WTC11 (cell line): ENCODE data around the gene GGT6. TPM values are rescaled to one million over a fixed set of nuclear protein-coding genes. Genes with fewer than 3 reads are reported as not detected.

Source experiments
- ATAC-seq: fragments of 200-7000 bp; cut with Tn5 transposase; 2 replicates; pipeline ENCODE4 v1.10.0; 2021; ENCODE audit warnings: mild to moderate bottlenecking, moderate library complexity
- CTCF ChIA-PET: fragments of 300-600 bp; sonication (Branson Sonifier 250); formaldehyde crosslinking; loops from one replicate; lab custom pipeline; 2021; ENCODE audit warnings: antibody characterized with exemption; lab: Charles Lee
- POLR2A ChIA-PET: fragments of 350-600 bp; sonication (Branson Sonifier 250); formaldehyde crosslinking; loops from one replicate; lab custom pipeline; 2021; ENCODE audit warnings: antibody characterized with exemption; lab: Charles Lee
- DNase-seq: peaks from one replicate; pipeline ENCODE4 v3.0.0; 2021; ENCODE audit warnings: low spot score
- H3K27ac Mint-ChIP-seq: 2 replicates; pipeline ENCODE4 v1.8.0; 2021; ENCODE audit warnings: mixed read lengths
- H3K27me3 Mint-ChIP-seq: 2 replicates; pipeline ENCODE4 v1.8.0; 2021; ENCODE audit warnings: low read depth, mild to moderate bottlenecking, moderate library complexity, mixed read lengths
- H3K36me3 Mint-ChIP-seq: 2 replicates; pipeline ENCODE4 v1.8.0; 2021; ENCODE audit warnings: mixed read lengths
- H3K4me1 Mint-ChIP-seq: 2 replicates; pipeline ENCODE4 v1.8.0; 2022; ENCODE audit warnings: mixed read lengths
- H3K4me3 Mint-ChIP-seq: 2 replicates; pipeline ENCODE4 v1.8.0; 2021; ENCODE audit warnings: mild to moderate bottlenecking, moderate library complexity, mixed read lengths
- H3K9me3 Mint-ChIP-seq: 2 replicates; pipeline ENCODE4 v1.8.0; 2021; ENCODE audit warnings: mixed read lengths
- AR ChIP-seq: fragments of 250-450 bp; sonication (Bioruptor Pico); IDR thresholded peaks from 2 replicates; pipeline ENCODE4 v1.9.0; 2021; ENCODE audit warnings: mild to moderate bottlenecking
- ATF1 ChIP-seq: sonication (generic); formaldehyde crosslinking; IDR thresholded peaks from 2 replicates; pipeline ENCODE4 v1.8.1; 2023; ENCODE audit warnings: mild to moderate bottlenecking, moderate library complexity, missing genetic modification reagents
- CBFB ChIP-seq: sonication (generic); formaldehyde crosslinking; IDR thresholded peaks from 2 replicates; pipeline ENCODE4 v1.8.1; 2022; ENCODE audit warnings: mild to moderate bottlenecking, low read depth, missing genetic modification reagents
- E2F4 ChIP-seq: sonication (generic); formaldehyde crosslinking; IDR thresholded peaks from 2 replicates; pipeline ENCODE4 v1.8.1; 2022; ENCODE audit warnings: low read depth, mild to moderate bottlenecking, moderate library complexity, missing genetic modification reagents, borderline replicate concordance
- FOXJ3 ChIP-seq: sonication (generic); formaldehyde crosslinking; IDR thresholded peaks from 2 replicates; pipeline ENCODE4 v1.9.0; 2021; ENCODE audit warnings: missing genetic modification reagents, mild to moderate bottlenecking, borderline replicate concordance
- NR1H2 ChIP-seq: sonication (generic); formaldehyde crosslinking; IDR thresholded peaks from 2 replicates; pipeline ENCODE4 v1.9.0; 2021; ENCODE audit warnings: mild to moderate bottlenecking, moderate library complexity, missing genetic modification reagents
- NR3C1 ChIP-seq: sonication (generic); formaldehyde crosslinking; conservative IDR thresholded peaks from 2 replicates; pipeline ENCODE4 v1.8.1; 2023; ENCODE audit warnings: low read depth, mild to moderate bottlenecking, missing genetic modification reagents
- OVOL2 ChIP-seq: fragments of 250-450 bp; sonication (Bioruptor Pico); IDR thresholded peaks from 2 replicates; pipeline ENCODE4 v1.9.0; 2021; ENCODE audit warnings: mild to moderate bottlenecking, borderline replicate concordance
- RELA ChIP-seq: sonication (generic); formaldehyde crosslinking; IDR thresholded peaks from 2 replicates; pipeline ENCODE4 v1.8.1; 2022; ENCODE audit warnings: missing genetic modification reagents, mild to moderate bottlenecking, borderline replicate concordance
- SMAD3 ChIP-seq: sonication (generic); formaldehyde crosslinking; IDR thresholded peaks from 2 replicates; pipeline ENCODE4 v1.8.0; 2022; ENCODE audit warnings: missing genetic modification reagents, mild to moderate bottlenecking, borderline replicate concordance
- USF2 ChIP-seq: sonication (generic); formaldehyde crosslinking; IDR thresholded peaks from 2 replicates; pipeline ENCODE4 v1.8.1; 2023; ENCODE audit warnings: mild to moderate bottlenecking, missing genetic modification reagents, moderate library complexity
- ZBTB21 ChIP-seq: sonication (generic); formaldehyde crosslinking; IDR thresholded peaks from 2 replicates; pipeline ENCODE4 v1.8.1; 2023; ENCODE audit warnings: mild to moderate bottlenecking, missing genetic modification reagents, borderline replicate concordance
- ZNF138 ChIP-seq: sonication (generic); formaldehyde crosslinking; conservative IDR thresholded peaks from 2 replicates; pipeline ENCODE4 v1.8.1; 2022; ENCODE audit warnings: mild to moderate bottlenecking, moderate library complexity, missing genetic modification reagents
- ZNF219 ChIP-seq: sonication (generic); formaldehyde crosslinking; IDR thresholded peaks from 2 replicates; pipeline ENCODE4 v1.8.0; 2023; ENCODE audit warnings: missing genetic modification reagents, mild to moderate bottlenecking, borderline replicate concordance
- ZNF263 ChIP-seq: sonication (generic); formaldehyde crosslinking; IDR thresholded peaks from 2 replicates; pipeline ENCODE4 v1.8.1; 2022; ENCODE audit warnings: low read depth, mild to moderate bottlenecking, moderate library complexity, missing genetic modification reagents
- ZNF416 ChIP-seq: fragments of 250-450 bp; sonication (Bioruptor Pico); IDR thresholded peaks from 2 replicates; pipeline ENCODE4 v1.9.0; 2021; ENCODE audit warnings: mild to moderate bottlenecking, inconsistent platforms
- total RNA-seq: library from RNA; stranded (reverse); gene quantifications from 3 replicates; pipeline ENCODE4 v1.2.3, GENCODE V29; 2021
- TF ChIP-seq, protein P1 (sequence below): sonication (generic); formaldehyde crosslinking; IDR thresholded peaks from 2 replicates; pipeline ENCODE4 v1.8.0; 2022; ENCODE audit warnings: missing genetic modification reagents
- TF ChIP-seq, protein P2 (sequence below): sonication (generic); formaldehyde crosslinking; conservative IDR thresholded peaks from 2 replicates; pipeline ENCODE4 v1.8.1; 2023; ENCODE audit warnings: mild to moderate bottlenecking, low read depth, missing genetic modification reagents, moderate library complexity
- TF ChIP-seq, protein P3 (sequence below): sonication (generic); formaldehyde crosslinking; IDR thresholded peaks from 2 replicates; pipeline ENCODE4 v1.8.0; 2022; ENCODE audit warnings: mild to moderate bottlenecking, missing genetic modification reagents
- TF ChIP-seq, protein P4 (sequence below): sonication (generic); formaldehyde crosslinking; IDR thresholded peaks from 2 replicates; pipeline ENCODE4 v1.8.0; 2023; ENCODE audit warnings: missing genetic modification reagents

Gene GGT6
- total RNA-seq, 1 experiment from 2014 or later, result 0.07 TPM

- H3K36me3 Mint-ChIP-seq, result peaks cover 43% of the 10 kb centered on the region
- CTCF ChIA-PET, result interaction anchor here (1.7 kb wide), 1 partner anchor 124 kb away, joined by 8 read pairs; no protein-coding TSS in a partner anchor
- TF ChIP-seq FOXJ3 (no peak), OVOL2 (no peak), NR3C1 (CRISPR knock-in tag) (no peak), ZNF416 (CRISPR knock-in tag) (no peak), ATF1 (CRISPR knock-in tag) (no peak), USF2 (CRISPR knock-in tag) (no peak), AR (no peak), RELA (CRISPR knock-in tag) (no peak), ZNF219 (CRISPR knock-in tag) (no peak)
- TF ChIP-seq, protein P1, sequence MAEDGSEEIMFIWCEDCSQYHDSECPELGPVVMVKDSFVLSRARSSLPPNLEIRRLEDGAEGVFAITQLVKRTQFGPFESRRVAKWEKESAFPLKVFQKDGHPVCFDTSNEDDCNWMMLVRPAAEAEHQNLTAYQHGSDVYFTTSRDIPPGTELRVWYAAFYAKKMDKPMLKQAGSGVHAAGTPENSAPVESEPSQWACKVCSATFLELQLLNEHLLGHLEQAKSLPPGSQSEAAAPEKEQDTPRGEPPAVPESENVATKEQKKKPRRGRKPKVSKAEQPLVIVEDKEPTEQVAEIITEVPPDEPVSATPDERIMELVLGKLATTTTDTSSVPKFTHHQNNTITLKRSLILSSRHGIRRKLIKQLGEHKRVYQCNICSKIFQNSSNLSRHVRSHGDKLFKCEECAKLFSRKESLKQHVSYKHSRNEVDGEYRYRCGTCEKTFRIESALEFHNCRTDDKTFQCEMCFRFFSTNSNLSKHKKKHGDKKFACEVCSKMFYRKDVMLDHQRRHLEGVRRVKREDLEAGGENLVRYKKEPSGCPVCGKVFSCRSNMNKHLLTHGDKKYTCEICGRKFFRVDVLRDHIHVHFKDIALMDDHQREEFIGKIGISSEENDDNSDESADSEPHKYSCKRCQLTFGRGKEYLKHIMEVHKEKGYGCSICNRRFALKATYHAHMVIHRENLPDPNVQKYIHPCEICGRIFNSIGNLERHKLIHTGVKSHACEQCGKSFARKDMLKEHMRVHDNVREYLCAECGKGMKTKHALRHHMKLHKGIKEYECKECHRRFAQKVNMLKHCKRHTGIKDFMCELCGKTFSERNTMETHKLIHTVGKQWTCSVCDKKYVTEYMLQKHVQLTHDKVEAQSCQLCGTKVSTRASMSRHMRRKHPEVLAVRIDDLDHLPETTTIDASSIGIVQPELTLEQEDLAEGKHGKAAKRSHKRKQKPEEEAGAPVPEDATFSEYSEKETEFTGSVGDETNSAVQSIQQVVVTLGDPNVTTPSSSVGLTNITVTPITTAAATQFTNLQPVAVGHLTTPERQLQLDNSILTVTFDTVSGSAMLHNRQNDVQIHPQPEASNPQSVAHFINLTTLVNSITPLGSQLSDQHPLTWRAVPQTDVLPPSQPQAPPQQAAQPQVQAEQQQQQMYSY (CRISPR knock-in tag), result no peak
- no peaks in the 10 kb centered on the region for H3K4me1 Mint-ChIP-seq
- ATAC-seq, result no peak
- H3K4me3 Mint-ChIP-seq, result no peak overlapping the region
- POLR2A ChIA-PET, result no interaction called here
- H3K27ac Mint-ChIP-seq, result no peak overlapping the region
- no peaks in the 10 kb centered on the region for H3K27me3 Mint-ChIP-seq
- no peak for DNase-seq
- no peaks in the 10 kb centered on the region for H3K9me3 Mint-ChIP-seq
These were observed 15.0 kb downstream of the GGT6 start for GRCh38 chr17:4545217-4545951.

GRCh38 chr17:4544951-4545216, 15.5 kb downstream of the GGT6 start:
- no peak for DNase-seq
- H3K4me1 Mint-ChIP-seq, result no peaks in the 10 kb centered on the region
- H3K27ac Mint-ChIP-seq, result no peak overlapping the region
- H3K27me3 Mint-ChIP-seq, result no peaks in the 10 kb centered on the region
- no peak for ATAC-seq
- peaks cover 39% of the 10 kb centered on the region for H3K36me3 Mint-ChIP-seq
- no peaks in the 10 kb centered on the region for H3K9me3 Mint-ChIP-seq
- no peak overlapping the region for H3K4me3 Mint-ChIP-seq
- ChIA-PET CTCF (interaction anchor here (1.7 kb wide), 1 partner anchor 124 kb away, joined by 8 read pairs; no protein-coding TSS in a partner anchor), POLR2A (no interaction called here)
- TF ChIP-seq E2F4 (no peak), ZNF263 (CRISPR knock-in tag) (no peak), NR1H2 (CRISPR knock-in tag) (no peak), ZNF219 (CRISPR knock-in tag) (no peak), SMAD3 (CRISPR knock-in tag) (no peak), ZNF138 (no peak), ZBTB21 (CRISPR knock-in tag) (no peak), CBFB (CRISPR knock-in tag) (no peak)
- TF ChIP-seq, protein P2, sequence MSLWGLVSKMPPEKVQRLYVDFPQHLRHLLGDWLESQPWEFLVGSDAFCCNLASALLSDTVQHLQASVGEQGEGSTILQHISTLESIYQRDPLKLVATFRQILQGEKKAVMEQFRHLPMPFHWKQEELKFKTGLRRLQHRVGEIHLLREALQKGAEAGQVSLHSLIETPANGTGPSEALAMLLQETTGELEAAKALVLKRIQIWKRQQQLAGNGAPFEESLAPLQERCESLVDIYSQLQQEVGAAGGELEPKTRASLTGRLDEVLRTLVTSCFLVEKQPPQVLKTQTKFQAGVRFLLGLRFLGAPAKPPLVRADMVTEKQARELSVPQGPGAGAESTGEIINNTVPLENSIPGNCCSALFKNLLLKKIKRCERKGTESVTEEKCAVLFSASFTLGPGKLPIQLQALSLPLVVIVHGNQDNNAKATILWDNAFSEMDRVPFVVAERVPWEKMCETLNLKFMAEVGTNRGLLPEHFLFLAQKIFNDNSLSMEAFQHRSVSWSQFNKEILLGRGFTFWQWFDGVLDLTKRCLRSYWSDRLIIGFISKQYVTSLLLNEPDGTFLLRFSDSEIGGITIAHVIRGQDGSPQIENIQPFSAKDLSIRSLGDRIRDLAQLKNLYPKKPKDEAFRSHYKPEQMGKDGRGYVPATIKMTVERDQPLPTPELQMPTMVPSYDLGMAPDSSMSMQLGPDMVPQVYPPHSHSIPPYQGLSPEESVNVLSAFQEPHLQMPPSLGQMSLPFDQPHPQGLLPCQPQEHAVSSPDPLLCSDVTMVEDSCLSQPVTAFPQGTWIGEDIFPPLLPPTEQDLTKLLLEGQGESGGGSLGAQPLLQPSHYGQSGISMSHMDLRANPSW (CRISPR knock-in tag), result no peak
- TF ChIP-seq, protein P3, sequence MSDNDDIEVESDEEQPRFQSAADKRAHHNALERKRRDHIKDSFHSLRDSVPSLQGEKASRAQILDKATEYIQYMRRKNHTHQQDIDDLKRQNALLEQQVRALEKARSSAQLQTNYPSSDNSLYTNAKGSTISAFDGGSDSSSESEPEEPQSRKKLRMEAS (CRISPR knock-in tag), result no peak
- TF ChIP-seq, protein P4, sequence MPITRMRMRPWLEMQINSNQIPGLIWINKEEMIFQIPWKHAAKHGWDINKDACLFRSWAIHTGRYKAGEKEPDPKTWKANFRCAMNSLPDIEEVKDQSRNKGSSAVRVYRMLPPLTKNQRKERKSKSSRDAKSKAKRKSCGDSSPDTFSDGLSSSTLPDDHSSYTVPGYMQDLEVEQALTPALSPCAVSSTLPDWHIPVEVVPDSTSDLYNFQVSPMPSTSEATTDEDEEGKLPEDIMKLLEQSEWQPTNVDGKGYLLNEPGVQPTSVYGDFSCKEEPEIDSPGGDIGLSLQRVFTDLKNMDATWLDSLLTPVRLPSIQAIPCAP (CRISPR knock-in tag), result no peak
